Inflammatory macrophage treated with lipopolysaccharide for 1 hour (primary cell): Measurements from ENCODE around the gene WTIP.
"Not testable (repeated sequence)": the region's sequence is repeated elsewhere in the genome, so short reads cannot be mapped to it uniquely, and the experiment has no call there.

Experiments used
- DNase-seq, 2 donors: peaks; one replicate each; pipeline ENCODE4 v3.0.0-alpha.2; 2020 to 2022

Gene WTIP

GRCh38 chr19:34504273-34504808 is 22.8 kb downstream of the WTIP start:
- no peak for DNase-seq

- no peak for DNase-seq
These were observed 23.3 kb downstream of the WTIP start for GRCh38 chr19:34504809-34505291.

- DNase-seq, result no peak
These were observed 23.9 kb downstream of the WTIP start for GRCh38 chr19:34505321-34506025.

- DNase-seq, result no peak
These were observed 24.4 kb downstream of the WTIP start for GRCh38 chr19:34506026-34506370.

GRCh38 chr19:34507414-34508067 is 26.0 kb downstream of the WTIP start:
- no peak for DNase-seq

GRCh38 chr19:34508540-34508939 is 27.0 kb downstream of the WTIP start:
- no peak for DNase-seq

- not testable (repeated sequence) for DNase-seq
These were observed 29.3 kb downstream of the WTIP start for GRCh38 chr19:34510904-34511303.

GRCh38 chr19:34512254-34512822 is 30.8 kb downstream of the WTIP start:
- DNase-seq, result no peak

- DNase-seq, result no peak
These were observed 32.2 kb downstream of the WTIP start for GRCh38 chr19:34513767-34514166.

- DNase-seq, result no peak
These were observed 38.0 kb downstream of the WTIP start for GRCh38 chr19:34519602-34520001.

GRCh38 chr19:34523408-34523807 is 41.9 kb downstream of the WTIP start:
- DNase-seq, result no peak

- DNase-seq, result no peak
These were observed 43.4 kb downstream of the WTIP start for GRCh38 chr19:34525001-34525400.

- no peak for DNase-seq
These were observed 52.6 kb downstream of the WTIP start for GRCh38 chr19:34534206-34534605.

GRCh38 chr19:34539396-34539795 is 57.8 kb downstream of the WTIP start:
- no peak for DNase-seq

- no peak for DNase-seq
These were observed 59.4 kb downstream of the WTIP start for GRCh38 chr19:34540811-34541557.

GRCh38 chr19:34549833-34550232 is 68.3 kb downstream of the WTIP start:
- no peak for DNase-seq

GRCh38 chr19:34555447-34555846 is 73.9 kb downstream of the WTIP start:
- no peak for DNase-seq

GRCh38 chr19:34556488-34556887 is 74.9 kb downstream of the WTIP start:
- DNase-seq, result no peak

- no peak for DNase-seq
These were observed 77.5 kb downstream of the WTIP start for GRCh38 chr19:34559045-34559444.

- DNase-seq, result no peak
These were observed 78.7 kb downstream of the WTIP start for GRCh38 chr19:34560229-34560628.
